ENCODE results near the gene AUTS2.

Gene AUTS2

DNA sequence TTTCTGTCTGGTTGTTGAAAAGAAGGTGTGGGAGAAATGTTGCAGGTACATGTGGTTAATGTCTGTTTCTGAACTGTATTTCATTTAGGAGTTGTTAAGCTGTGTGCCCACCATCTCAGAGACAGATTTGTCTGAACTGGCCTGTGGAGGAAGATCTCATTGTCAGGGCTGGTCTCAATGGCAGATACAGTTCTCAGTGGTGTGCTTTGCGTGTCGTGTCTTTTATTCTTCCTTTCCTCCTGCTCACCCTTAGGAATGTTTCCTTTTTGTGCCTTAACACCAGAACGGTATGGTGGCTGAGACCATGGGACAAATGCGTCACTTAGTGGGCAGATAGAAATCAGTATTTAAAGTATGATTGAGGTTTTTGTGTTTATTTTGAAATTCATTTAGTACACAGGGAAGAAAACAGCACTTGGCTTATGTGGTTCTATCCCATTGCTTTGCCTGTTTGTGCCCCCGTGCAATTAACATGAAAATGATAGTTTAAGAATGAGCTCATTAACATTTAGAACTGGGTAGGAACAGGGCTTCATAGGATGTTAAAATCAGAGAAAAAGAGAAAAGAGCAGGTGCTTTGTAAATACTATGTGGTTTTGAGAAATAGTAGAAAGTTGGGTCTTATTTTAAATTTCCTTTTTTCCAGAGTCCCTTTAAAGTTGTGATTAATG lies 112.6 kb downstream of the AUTS2 start:
- no peaks in the 10 kb centered on the region for H3F3A ChIP-seq (ENCODE audit: insufficient read depth)
- H2AFZ ChIP-seq (ENCODE audit: low read depth, low read length, severe bottlenecking): no peak overlapping the region
- no peak overlapping the region for H3K27ac ChIP-seq (ENCODE audit: low read depth, low read length)
- H3K9ac ChIP-seq (ENCODE audit: low read length): no peak overlapping the region
- peaks cover 44% of the 10 kb centered on the region; the same call in 1 of the 2 replicates for H4K20me1 ChIP-seq (ENCODE audit: low read depth, low read length)
- H3K79me2 ChIP-seq (ENCODE audit: insufficient read depth, low read length): peaks cover 64% of the 10 kb centered on the region
- no peak for TF ChIP-seq EZH2phosphoT487 (conservative IDR thresholded peaks at IDR 0.05; ENCODE audit: low read length)
- TF ChIP-seq, protein P1, sequence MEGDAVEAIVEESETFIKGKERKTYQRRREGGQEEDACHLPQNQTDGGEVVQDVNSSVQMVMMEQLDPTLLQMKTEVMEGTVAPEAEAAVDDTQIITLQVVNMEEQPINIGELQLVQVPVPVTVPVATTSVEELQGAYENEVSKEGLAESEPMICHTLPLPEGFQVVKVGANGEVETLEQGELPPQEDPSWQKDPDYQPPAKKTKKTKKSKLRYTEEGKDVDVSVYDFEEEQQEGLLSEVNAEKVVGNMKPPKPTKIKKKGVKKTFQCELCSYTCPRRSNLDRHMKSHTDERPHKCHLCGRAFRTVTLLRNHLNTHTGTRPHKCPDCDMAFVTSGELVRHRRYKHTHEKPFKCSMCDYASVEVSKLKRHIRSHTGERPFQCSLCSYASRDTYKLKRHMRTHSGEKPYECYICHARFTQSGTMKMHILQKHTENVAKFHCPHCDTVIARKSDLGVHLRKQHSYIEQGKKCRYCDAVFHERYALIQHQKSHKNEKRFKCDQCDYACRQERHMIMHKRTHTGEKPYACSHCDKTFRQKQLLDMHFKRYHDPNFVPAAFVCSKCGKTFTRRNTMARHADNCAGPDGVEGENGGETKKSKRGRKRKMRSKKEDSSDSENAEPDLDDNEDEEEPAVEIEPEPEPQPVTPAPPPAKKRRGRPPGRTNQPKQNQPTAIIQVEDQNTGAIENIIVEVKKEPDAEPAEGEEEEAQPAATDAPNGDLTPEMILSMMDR (IDR thresholded peaks at IDR 0.05; ENCODE audit: insufficient read depth, low read length, poor library complexity, severe bottlenecking): no peak
- H3K36me3 ChIP-seq (ENCODE audit: low read length): no peaks in the 10 kb centered on the region
- H3K9me2 ChIP-seq (replicated peaks; ENCODE audit: insufficient read depth, low read length): no peaks in the 10 kb centered on the region
- no peak overlapping the region for H3K4me2 ChIP-seq (ENCODE audit: low read depth, low read length, poor library complexity, severe bottlenecking)
- no peaks in the 10 kb centered on the region for H3K9me3 ChIP-seq (ENCODE audit: insufficient read depth, low read length)
- no peak overlapping the region for H3K4me3 ChIP-seq (ENCODE audit: insufficient read depth, low read length, poor library complexity, severe bottlenecking)
- no peaks in the 10 kb centered on the region for H3K27me3 ChIP-seq (ENCODE audit: low read length)

DNA sequence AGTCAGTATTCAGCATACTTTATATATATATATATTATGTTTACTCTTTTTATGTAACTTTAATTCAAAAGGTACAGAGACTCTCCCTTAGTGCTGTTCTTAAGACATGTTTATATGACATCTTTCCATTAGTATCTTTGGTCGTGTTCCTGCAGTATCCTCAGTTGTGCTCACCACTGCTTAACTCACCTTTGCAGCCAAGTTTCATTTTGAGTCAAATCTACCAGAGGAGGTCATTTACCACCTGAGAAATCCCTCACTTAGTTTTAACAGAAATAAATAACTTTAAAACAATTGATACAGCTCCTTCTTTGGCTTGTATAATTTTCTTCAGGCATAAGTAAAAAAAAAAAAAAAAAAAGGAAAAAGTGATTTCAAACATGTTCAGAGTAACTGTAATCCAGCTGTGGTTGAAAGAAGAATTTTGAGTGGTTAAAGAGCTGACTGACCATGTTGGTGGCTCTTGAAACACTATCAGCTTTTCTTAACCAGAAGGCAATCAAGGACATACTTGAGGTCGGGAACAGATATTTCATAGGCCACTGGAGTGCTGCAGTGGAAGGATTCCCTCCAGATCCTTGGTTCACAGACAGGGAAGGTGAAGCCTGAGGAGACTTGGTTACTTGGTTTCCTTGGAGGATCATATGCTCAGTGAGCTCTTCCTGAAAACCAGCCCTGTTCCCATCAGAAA lies 116.8 kb downstream of the AUTS2 start:
- TF ChIP-seq, protein P1 (IDR thresholded peaks at IDR 0.05; ENCODE audit: insufficient read depth, low read length, poor library complexity, severe bottlenecking): no peak
- no peak for TF ChIP-seq EZH2phosphoT487 (conservative IDR thresholded peaks at IDR 0.05; ENCODE audit: low read length)
- Histone ChIP-seq H3K9me2 (replicated peaks; ENCODE audit: insufficient read depth, low read length) (no peaks in the 10 kb centered on the region), H4K20me1 (ENCODE audit: low read depth, low read length) (peaks cover 38% of the 10 kb centered on the region), H3K4me2 (ENCODE audit: low read depth, low read length, poor library complexity, severe bottlenecking) (no peak overlapping the region), H2AFZ (ENCODE audit: low read depth, low read length, severe bottlenecking) (no peak overlapping the region), H3K36me3 (ENCODE audit: low read length) (no peaks in the 10 kb centered on the region), H3F3A (ENCODE audit: insufficient read depth) (no peaks in the 10 kb centered on the region), H3K79me2 (ENCODE audit: insufficient read depth, low read length) (peaks cover 36% of the 10 kb centered on the region), H3K27ac (ENCODE audit: low read depth, low read length) (no peak overlapping the region), H3K4me3 (ENCODE audit: insufficient read depth, low read length, poor library complexity, severe bottlenecking) (no peak overlapping the region), H3K9me3 (ENCODE audit: insufficient read depth, low read length) (no peaks in the 10 kb centered on the region), H3K27me3 (ENCODE audit: low read length) (no peaks in the 10 kb centered on the region), H3K9ac (ENCODE audit: low read length) (no peak overlapping the region)

DNA sequence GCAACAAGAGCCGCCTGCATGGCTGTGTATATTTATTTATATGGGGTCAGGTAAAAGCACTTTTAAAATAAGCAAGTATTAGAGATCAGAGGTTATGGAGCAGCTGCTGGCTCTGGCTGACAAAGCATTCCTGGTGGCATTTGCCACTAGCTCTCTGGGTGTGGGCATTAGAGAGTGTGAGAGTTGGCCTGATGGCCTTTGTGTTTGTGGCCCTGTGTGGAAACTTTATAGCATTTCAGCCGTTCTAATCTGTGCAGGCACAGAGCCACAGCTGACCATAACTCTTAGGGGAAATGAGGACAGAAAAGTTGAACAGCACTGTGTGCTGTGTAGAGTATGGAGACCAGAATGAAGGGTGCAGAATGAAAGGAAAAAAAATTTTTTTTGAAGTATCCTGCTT lies 118.9 kb downstream of the AUTS2 start:
- H3K4me2 ChIP-seq (ENCODE audit: low read depth, low read length, poor library complexity, severe bottlenecking): no peak overlapping the region
- H3K9me2 ChIP-seq (replicated peaks; ENCODE audit: insufficient read depth, low read length): no peaks in the 10 kb centered on the region

More for the DNA sequence above, 118.9 kb downstream of the AUTS2 start:
- no peak overlapping the region for H2AFZ ChIP-seq (ENCODE audit: low read depth, low read length, severe bottlenecking)
- no peak overlapping the region for H3K4me3 ChIP-seq (ENCODE audit: insufficient read depth, low read length, poor library complexity, severe bottlenecking)
- peaks cover 33% of the 10 kb centered on the region for H4K20me1 ChIP-seq (ENCODE audit: low read depth, low read length)
- no peak overlapping the region for H3K27ac ChIP-seq (ENCODE audit: low read depth, low read length)
- TF ChIP-seq EZH2phosphoT487 (conservative IDR thresholded peaks at IDR 0.05; ENCODE audit: low read length): no peak
- TF ChIP-seq, protein P1 (IDR thresholded peaks at IDR 0.05; ENCODE audit: insufficient read depth, low read length, poor library complexity, severe bottlenecking): no peak
- H3F3A ChIP-seq (ENCODE audit: insufficient read depth): no peaks in the 10 kb centered on the region
- H3K79me2 ChIP-seq (ENCODE audit: insufficient read depth, low read length): peaks cover 30% of the 10 kb centered on the region
- no peaks in the 10 kb centered on the region for H3K27me3 ChIP-seq (ENCODE audit: low read length)
- no peaks in the 10 kb centered on the region for H3K36me3 ChIP-seq (ENCODE audit: low read length)
- no peaks in the 10 kb centered on the region for H3K9me3 ChIP-seq (ENCODE audit: insufficient read depth, low read length)
- H3K9ac ChIP-seq (ENCODE audit: low read length): no peak overlapping the region

All from SU-DHL-6 (cell line).